Measurements from ENCODE around the gene DHX58. TPM values are rescaled to one million over a fixed set of nuclear protein-coding genes. Genes with fewer than 3 reads are reported as not detected.
A peak's percentile ranks its signal among the peaks of the same experiment; 100 is the strongest.

Gene DHX58
- total RNA-seq, 1 donor from 2014 or later, result 40.4 TPM

DNA sequence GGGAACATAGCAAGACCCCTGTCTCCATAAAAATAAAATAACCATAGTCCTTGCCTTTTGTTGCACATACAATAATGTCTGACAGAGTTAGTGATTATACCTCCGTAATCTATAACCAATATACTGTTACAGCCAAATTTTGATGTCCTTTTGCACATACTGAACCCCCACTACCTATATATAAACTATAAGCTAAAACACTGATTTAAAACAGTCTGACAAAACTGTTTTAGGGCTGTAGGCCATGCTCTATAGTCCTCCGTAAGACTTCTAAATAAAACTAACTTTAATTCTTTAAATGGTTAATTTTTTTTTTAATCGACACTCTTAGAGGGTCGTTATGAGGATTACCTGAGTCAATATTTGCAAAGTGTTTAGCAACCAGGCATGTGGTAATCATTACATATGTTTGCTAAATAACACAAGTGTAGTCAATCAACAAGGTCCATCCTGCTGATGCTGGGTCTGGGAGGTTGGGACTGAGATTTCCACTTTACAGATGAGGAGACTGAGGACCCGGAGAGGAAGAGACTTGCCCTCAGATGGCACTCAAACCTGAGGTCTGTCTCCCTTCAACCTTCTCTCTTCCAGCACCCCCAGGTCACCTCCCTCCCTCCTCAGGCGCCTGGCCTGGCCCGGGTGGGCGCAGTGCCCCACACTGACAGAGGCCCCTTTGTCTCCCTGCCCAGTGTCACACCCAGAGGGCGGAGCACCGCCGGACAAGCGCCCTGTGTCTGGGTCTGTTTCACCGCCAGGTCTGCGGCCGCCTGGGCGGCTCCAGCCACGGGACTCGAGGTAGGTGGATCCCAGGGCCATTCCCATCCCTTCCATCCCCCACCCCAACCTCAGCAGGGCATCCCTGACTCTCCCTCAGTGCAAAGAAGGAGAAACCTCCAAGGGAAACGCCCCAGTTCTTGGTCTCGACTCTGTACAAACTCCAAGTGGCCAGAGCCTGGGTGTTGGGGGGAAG lies 24.5 kb downstream of the DHX58 start:
- H3K4me3 ChIP-seq, result no peak overlapping the region
- H3K9me3 ChIP-seq, result no peaks in the 10 kb centered on the region
- no peaks in the 10 kb centered on the region for H3K36me3 ChIP-seq
- H3K27me3 ChIP-seq (ENCODE audit: low read depth), result peaks cover 14% of the 10 kb centered on the region
- intact Hi-C loops (cut with DNase I), result no loop called here
- DNase-seq (no peak), ATAC-seq (peak in 1 of 2 donors; percentile 50)
- H3K4me1 ChIP-seq, result no peaks in the 10 kb centered on the region
- H3K27ac ChIP-seq, result no peak overlapping the region
- TF ChIP-seq, protein P1, sequence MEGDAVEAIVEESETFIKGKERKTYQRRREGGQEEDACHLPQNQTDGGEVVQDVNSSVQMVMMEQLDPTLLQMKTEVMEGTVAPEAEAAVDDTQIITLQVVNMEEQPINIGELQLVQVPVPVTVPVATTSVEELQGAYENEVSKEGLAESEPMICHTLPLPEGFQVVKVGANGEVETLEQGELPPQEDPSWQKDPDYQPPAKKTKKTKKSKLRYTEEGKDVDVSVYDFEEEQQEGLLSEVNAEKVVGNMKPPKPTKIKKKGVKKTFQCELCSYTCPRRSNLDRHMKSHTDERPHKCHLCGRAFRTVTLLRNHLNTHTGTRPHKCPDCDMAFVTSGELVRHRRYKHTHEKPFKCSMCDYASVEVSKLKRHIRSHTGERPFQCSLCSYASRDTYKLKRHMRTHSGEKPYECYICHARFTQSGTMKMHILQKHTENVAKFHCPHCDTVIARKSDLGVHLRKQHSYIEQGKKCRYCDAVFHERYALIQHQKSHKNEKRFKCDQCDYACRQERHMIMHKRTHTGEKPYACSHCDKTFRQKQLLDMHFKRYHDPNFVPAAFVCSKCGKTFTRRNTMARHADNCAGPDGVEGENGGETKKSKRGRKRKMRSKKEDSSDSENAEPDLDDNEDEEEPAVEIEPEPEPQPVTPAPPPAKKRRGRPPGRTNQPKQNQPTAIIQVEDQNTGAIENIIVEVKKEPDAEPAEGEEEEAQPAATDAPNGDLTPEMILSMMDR (IDR thresholded peaks at IDR 0.05), result no peak

DNA sequence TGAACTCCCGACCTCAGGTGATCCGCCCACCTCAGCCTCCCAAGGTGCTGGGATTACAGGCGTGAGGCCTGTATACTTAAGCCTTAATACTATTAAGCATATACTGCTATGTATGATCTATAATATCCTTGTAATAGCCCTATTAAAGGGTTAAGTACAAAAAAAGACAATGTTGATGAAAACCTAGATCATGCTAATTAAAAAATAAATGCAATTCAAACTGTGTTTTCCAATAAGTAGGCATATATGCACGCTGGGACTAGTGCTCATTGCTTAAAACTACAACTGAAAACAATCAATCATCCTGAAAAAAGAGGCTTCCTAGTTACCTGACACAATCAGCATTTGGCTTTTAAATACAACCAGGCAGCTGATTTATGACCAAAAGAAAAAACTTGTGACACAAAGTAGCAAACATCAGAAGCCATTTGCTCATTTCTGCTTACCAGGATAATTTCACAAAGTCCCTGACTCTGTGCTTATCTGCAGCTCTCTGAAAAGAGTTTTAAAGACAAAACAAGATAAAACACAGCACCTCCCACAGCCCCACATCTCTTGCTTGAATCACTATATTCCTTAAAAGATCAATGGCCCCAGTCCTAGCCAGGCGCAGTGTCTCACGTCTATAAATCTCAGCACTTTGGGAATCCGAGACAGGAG lies 25.3 kb downstream of the DHX58 start:
- intact Hi-C loops (cut with DNase I), result no loop called here
- H3K9me3 ChIP-seq, result no peaks in the 10 kb centered on the region
- H3K36me3 ChIP-seq, result no peaks in the 10 kb centered on the region
- no peak for ATAC-seq
- TF ChIP-seq, protein P1 (IDR thresholded peaks at IDR 0.05), result no peak
- H3K4me1 ChIP-seq, result no peaks in the 10 kb centered on the region
- no peak for DNase-seq
- H3K27ac ChIP-seq, result no peak overlapping the region
- no peak overlapping the region for H3K4me3 ChIP-seq
- H3K27me3 ChIP-seq (ENCODE audit: low read depth), result peaks cover 14% of the 10 kb centered on the region

DNA sequence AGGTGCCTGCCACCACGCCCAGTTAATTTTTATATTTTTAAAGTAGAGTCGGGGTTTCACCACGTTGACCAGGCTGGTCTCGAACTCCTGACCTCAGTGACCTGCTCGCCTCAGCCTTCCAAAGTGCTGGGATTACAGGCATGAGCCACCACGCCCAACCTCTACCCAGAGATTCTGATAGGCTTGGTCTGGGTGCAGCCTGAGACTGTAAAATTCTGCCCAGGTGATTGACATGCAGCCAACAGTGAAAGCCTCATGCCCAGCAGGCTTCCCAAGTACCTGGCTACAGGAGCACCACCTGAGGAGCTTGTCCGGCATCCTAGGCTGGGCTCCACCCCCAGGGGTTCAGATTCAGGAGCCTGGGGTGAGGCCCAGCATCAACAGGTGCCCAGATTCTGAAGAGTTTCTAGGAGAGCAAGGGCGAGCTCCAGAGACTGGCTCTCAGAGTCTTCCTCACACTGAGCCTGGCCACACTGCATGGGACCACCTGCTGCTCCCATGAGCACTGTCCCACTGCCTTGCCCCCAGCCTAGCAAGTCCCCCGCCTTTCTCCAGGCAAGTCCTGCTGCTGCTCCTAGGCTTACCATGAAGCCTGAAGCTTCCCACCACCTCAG lies 30.9 kb downstream of the DHX58 start:
- Histone ChIP-seq H3K27ac (no peak overlapping the region), H3K4me1 (no peaks in the 10 kb centered on the region), H3K9me3 (no peaks in the 10 kb centered on the region), H3K36me3 (no peaks in the 10 kb centered on the region), H3K27me3 (ENCODE audit: low read depth) (no peaks in the 10 kb centered on the region), H3K4me3 (no peak overlapping the region)
- TF ChIP-seq, protein P1 (IDR thresholded peaks at IDR 0.05), result no peak
- intact Hi-C loops (cut with DNase I), result no loop called here
- no peak for DNase-seq
- no peak for ATAC-seq

DNA sequence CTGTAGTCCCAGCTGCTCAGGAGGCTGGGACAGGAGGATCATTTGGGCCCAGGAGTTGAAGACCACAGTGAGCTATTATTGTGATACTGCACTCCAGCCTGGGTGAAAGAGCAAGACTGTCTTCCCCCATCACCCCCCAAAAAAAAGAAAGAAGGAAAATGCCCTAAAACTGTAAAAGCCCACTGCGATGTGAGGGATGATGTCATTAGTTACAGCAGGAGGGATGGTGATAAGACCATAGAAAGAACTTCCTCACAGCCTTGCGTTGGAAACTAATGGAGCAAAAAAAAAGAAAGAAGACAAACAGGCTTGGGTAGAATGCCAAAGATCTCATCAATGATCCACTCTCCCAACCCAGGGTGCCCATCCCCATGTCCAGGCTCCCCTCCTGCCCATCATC lies 33.0 kb downstream of the DHX58 start:
- no peaks in the 10 kb centered on the region for H3K9me3 ChIP-seq
- intact Hi-C loops (cut with DNase I), result no loop called here
- DNase-seq, result no peak
- no peaks in the 10 kb centered on the region for H3K4me1 ChIP-seq
- no peak for ATAC-seq
- TF ChIP-seq, protein P1 (IDR thresholded peaks at IDR 0.05), result no peak
- H3K36me3 ChIP-seq, result no peaks in the 10 kb centered on the region
- H3K27ac ChIP-seq, result no peak overlapping the region
- H3K4me3 ChIP-seq, result no peak overlapping the region
- no peaks in the 10 kb centered on the region for H3K27me3 ChIP-seq (ENCODE audit: low read depth)

DNA sequence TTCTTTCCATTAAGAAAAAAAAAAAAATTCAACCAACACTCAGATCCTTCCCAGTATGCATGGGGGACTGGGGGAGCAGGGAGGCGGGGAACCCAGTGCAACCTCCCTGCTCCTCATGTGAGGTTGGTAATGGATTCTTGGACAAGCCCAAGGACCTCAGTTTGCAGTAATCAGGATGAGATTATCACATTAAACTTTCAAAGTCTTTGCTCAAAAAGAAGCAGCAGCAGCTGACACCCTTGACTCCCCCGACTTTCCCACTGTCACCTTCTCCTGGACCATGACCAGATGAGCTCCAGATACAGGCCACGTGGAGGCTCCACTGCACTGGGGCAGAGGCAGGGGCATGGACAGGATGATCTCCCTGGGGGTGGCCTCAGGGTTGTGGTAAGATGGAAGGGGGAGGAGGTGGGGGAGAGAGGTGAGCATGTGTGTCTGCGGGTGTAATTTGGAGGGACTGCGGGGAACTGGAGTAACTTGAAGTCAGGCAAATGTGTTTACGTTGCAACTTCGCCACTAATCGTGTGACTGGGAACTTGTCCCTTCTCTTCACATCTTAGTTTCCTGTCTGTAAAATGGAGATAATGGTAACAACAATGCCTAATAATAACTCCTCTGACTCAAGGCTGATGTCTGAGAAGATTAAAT lies 34.0 kb downstream of the DHX58 start:
- ATAC-seq (no peak), DNase-seq (no peak)
- intact Hi-C loops (cut with DNase I), result no loop called here
- TF ChIP-seq, protein P1 (IDR thresholded peaks at IDR 0.05), result no peak
- Histone ChIP-seq H3K36me3 (no peaks in the 10 kb centered on the region), H3K27me3 (ENCODE audit: low read depth) (peaks cover 1% of the 10 kb centered on the region), H3K9me3 (no peaks in the 10 kb centered on the region), H3K27ac (no peak overlapping the region), H3K4me1 (no peaks in the 10 kb centered on the region), H3K4me3 (no peak overlapping the region)

Measured in lower lobe of right lung (tissue), 2 donors.